HT-29 (cell line): ENCODE data around the gene MED6. TPM values are rescaled to one million over a fixed set of nuclear protein-coding genes. Genes with fewer than 3 reads are reported as not detected.

ENCODE experiments used
- DNase-seq: peaks from one replicate; pipeline ENCODE4 v3.0.0-alpha.2; 2015; ENCODE audit warnings: low spot score
- total RNA-seq: library from RNA; depleted of rRNA; stranded (reverse); fragments of >200 nt; shearing (Covaris generic); gene quantifications from 2 replicates; pipeline ENCODE4 v1.2.3, GENCODE V29; 2014; rRNA removed

The MED6 gene, protein sequence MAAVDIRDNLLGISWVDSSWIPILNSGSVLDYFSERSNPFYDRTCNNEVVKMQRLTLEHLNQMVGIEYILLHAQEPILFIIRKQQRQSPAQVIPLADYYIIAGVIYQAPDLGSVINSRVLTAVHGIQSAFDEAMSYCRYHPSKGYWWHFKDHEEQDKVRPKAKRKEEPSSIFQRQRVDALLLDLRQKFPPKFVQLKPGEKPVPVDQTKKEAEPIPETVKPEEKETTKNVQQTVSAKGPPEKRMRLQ
- total RNA-seq = 10.8 and 13.8 TPM in 2 replicates

DNA sequence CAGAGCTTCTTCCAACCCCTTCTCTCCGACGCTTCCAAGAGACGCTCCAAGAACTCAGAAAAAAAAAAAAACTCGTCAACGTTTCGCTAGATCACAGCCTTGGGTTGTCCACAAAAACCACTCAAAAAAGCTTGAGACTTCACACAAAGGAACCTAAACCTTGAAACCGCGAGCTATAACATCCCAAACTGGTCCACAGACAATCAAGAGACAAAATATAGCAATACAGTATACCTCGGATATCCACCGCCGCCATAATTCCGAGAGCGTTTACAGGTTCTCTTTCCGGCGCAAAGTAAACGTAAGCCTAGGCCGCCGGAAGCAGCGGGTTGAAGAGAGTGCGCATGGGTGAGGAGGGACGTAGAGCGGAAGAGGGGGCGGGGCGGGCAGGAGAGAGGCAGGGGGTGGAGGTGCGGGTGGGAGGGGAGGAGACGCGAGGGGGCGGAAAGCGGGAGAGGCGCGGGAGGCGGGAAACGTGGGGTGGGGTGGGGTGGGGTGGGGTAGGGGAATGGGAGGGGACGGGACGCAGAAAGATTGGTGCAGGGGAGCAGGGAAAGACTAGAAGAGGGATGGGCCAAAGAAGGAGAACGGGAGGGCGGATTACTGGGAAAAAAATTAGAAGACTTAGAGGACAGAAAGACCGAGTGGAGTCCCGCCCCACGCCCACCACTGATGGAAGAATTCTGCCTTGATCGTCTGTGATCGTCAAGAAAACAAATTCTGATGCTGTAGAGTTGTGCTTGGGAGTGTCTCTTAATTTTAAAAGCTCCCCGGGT, at the start of gene MED6:
MED6 (minus strand) TSS at position 274 of the 776 bp plus-strand sequence; CDS start at position 256, 18 bp downstream.
- peak; percentile 77 for DNase-seq

DNA sequence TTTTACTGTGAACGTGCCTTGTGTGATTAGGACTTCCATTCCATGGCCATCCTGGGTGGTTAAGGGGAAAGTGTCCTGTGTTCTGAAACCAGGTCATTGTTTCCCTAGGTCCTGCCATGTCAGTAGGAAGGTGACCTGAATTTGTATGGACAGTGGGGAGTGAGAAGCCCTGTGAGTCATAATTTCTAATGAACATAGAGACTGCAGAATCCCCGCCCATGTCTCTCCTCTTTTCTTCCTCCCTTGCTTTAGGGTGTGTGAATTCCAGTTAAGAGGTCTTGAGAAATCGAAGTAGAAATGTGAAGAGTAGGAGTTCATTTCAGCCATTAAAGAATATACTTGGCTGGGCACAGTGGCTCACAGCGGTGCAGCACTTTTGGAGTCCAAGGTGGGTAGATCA, 49.3 kb upstream of the MED6 start:
- DNase-seq = no peak

DNA sequence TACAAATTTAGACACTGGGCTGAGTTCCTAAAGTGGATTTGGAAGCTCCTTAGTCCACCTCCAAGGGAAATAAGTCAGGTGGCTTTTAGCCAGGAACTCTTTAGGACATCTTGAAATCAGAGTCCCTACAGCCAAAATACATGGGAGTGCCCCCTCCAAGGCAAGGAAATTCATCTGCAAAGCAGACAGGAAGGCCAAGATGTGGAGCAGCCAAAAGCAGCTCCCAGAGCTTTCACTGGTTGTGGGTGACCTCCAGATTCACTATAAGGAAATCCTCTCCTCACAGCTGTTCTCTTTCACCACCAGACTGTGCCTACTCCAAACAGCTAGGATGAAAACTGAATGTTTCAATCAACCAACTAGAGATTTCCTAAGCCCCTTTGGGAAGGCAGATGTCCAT, 47.9 kb upstream of the MED6 start:
- DNase-seq = no peak

DNA sequence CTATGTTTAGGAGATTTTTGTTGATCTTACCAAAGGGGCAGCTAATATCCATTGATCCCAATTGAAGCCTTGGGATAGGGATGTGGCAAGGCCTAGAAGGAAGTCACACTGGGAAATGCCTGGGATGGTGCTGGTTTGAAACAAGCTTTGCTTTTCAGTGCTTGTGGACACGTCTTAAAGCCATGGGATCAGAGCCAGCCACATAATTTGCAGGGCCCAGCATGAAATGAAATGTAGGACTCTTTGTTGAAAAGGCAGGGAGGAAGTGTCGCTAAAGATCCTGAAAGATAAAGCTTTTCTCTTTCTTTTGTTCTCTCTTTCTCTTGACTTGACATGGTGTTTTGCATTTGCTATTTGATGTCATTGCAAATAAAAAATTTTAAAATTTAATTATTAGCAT, 46.2 kb upstream of the MED6 start:
- no peak for DNase-seq

DNA sequence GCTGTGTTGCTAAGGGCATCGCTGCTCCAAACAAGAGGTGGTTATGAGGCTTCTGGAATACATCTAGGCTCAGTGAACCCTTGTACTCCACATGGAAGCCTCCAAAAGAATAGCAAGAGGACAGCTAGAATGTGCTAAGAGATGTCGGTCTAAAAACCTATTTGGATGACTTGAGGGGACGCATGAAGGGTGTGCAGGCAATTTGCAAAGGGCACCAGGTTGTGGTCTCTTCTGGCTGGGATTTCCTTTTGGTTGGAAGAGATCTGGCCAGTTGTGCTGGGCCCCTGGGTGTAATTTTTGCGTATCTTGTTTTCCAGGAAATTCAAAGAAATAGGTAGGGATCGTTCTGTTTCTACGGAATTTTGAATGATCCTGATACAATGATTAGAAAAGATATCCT, 45.4 kb upstream of the MED6 start:
- no peak for DNase-seq

DNA sequence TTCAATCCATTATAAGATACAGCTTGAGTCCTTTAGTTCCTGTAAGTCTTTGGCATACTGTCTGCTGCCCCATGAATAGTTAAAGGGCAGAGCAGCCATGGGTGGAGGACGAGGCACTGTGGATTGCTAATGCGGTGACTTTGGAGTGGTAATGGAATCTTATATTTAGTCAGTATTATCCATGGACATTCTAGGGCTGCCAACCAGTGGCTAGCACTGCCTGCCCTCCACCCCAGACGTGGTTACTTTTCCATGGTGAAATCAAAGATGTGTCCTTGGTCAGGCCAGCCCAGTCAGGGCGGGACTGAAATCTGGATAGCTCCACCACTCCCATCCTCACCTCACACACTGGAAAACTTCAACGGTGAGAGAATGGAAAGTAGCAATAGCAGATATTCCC, 43.5 kb upstream of the MED6 start:
- DNase-seq = no peak

DNA sequence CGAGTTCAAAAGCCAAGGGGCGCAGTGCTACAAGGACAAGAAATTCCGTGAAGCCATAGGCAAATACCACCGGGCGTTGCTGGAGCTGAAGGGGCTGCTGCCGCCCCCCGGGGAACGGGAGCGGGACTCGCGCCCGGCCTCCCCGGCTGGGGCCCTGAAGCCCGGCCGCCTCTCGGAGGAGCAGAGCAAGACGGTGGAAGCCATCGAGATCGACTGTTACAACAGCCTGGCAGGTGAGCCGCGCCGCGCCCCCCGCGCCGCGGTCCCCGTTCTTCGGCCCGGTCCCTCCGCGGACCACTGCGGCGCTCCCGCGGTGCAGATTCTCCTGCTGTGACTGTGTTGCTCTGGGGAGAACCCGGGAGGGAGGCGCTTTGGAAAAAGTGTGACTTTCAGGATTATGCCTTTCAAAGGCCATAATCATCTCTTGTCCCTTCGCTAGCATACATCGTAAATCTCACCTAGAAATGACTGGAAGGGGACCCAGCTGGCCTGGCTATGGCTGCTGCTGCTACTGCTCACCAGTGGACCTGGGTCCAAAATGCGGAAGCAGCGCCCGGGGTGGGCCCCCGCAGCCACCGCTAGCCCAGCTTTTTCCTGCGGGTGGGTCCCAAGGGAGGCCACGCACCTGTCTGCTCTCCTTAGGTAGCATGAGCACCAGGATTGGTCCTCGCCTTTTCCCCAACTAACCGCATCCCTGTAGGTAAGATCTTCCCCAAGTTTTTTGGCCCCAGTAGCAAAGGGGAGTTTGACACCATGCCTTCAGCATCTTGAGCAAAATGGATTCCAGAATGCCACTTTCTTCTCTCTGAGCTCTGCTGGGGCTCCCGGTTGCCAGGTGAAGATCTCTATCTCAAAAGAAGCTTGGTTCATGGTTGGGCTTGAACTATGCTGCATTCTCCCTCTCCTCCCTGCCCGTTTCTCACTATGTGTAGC, 42.1 kb upstream of the MED6 start:
- DNase-seq = no peak

DNA sequence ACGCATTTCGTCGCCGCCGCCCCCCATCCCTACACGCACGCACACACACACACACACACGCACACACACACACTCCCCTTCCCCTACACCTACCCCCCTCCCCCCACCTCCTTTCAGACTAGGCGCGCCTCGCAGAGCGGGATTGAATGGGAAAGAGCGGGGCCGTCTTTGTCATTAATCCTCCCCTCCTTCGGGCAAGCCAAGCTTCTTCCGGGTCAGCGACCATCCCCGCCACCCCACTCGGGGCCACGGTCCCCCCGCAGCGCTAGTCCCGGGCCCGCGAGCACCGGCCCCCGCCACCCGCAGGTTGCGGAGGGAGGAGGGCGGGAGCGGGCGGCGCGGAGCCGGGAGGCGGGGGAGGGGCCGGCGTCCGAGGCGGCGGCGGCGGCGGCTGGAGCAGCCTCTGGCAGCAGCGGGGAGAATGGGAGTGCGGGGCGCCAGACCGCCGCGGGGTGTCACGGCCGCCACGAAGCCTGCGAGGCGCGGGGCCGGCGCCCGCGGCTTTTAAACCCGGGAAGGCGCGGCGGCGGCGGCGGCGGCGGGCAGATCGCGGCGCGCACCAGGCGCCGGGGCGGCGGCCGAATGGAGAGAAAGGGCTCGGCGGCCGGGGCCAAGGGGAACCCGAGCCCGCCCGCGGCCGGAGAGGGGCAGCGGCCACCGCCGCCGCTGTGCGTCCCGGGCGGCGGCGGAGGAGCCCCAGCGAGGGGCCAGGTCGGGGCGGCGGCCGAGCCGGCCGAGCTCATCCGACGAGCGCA, 41.3 kb upstream of the MED6 start, which contains the start of gene TTC9:
TTC9 (plus strand) TSS at position 369 of the 755 bp plus-strand sequence; CDS start at position 583, 214 bp downstream.
- DNase-seq = no peak

DNA sequence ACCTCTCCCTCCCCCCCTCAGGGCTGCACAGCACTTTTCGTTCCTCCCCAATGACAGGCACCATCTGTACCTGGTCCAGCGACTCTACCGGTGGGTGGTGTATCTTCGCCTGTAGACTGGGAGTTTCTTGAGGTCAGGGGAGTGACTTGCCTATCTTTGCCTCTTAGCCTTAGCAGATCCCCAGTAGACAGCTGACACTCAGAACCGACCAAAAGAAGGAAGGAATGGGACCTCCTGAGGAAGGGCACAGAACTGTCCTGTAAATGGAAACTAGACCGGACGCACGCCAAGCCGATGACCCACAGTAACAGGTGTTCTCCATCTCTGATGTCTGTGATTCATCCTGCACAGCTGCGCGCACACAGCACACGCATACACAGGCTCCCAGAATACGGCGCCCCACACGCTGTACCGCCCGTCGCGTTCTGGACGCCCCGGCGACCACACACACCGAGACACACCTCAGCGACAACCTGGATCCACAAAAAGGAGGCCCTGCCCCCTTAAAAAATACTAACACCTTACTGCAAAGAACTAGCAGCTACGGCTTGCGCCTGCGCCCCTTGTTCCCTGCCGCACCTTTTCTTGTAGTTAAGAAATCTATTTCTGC, 40.6 kb upstream of the MED6 start:
- DNase-seq = peak; percentile 28

DNA sequence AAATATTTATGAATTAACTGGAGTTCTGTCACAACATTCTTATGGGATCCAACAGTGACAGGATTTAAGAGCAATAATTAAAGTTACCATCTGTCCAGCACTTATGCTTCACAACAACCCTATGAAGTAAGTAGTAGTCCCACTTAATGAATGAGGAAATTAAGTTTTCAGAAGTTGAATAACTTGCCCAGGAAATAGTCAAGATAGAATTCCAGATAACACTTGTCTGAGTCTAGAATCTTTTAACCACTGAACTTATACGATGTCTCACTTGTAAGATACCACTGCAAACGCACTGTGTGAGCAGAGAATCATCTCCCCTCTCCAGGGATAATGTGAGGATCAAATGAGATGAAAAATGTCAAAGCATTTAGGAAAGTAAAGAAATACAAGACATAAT, 38.0 kb upstream of the MED6 start:
- DNase-seq = no peak

DNA sequence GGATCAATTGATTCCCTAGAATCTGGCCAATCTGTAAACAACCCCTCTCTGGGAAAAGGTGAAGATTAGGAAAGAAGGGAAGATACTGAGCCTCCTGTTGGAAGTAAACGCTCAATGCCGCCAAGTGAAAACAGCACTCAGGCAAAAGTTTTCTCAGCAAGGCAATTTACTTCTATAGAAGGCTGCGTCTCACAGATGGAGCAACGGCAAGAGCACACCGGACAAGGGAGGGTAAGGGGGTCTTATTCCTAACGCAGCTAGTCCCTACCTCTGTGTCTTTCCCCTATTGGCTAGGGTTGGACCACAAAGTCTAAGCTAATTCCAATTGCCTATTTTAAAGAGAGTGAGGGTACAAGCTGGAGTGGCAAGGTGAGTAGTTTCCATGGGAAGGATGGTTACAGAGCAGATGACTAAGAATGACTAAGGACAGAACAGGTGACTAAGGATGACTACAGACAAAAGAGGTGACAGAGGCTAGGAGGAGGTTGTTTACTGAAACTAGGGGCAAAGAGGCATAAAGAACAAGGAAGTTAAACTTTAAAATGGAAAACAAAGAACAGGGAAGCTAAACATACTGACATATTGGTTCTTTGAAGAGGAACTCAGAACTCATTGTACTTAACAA, 35.6 kb upstream of the MED6 start:
- no peak for DNase-seq

DNA sequence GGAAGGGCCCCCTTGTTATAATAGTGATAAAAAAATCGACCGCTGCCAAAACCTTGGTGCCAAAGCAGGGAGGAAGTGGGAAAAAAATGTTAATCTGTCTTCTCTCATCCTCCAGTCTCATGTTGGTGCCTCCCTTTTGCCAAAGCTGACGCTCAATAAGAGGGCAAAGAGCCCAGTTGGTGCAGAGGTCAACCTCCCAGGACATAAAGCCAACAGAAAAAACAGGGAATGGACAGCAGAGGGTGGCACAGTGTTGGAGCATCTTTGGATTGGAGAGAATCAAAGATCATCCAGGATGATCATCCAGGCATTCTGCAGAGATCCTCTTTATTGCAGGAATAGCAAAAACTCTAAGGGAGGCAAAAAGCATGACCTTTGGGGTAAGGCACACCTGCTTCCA, 31.5 kb upstream of the MED6 start:
- no peak for DNase-seq

DNA sequence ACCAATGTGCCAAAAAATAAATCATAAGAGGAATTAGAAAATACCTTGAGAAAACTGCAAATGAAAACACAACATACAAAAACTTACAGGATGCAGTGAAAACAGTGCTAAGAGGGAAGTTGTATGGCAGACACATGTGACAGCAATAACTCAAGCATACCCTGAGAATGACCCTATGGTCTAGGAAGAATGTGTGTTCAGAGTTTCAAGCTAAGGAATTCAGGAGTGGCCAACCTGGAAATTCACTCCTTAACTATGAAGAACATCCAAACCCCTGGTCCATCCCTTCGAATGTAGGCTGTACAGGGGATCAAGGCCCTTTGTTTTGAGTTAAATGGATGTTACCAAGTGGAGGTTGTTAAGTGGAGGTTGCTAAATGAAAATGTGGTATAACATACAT, 24.5 kb upstream of the MED6 start:
- DNase-seq = no peak

DNA sequence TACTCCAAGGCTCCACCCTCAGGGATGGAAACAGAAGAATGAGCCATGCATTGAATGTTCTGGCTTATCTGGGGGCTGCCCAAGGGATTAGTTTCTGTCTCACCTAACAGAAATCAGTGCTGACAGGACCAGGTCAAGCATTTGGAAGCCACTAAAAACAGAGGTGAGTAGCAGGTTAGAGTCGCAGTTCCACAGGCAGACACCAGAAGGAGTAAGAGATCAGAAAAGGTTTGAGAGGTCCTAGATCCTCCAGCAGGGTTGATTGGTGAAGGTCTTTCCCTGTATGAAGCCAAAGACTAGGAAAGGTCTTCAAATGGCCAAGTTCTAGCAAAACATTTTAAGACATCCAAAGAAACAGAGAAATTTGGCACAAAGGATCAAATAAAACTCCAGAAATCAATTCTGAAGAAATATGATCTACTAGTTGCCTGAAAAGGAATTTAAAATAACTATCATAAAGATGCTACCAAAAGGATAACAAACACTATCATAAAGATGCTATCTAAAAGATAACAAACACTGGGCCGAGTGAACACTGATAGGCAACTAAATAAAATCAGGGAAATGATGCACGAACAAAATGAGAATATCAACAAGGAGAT, 21.8 kb upstream of the MED6 start:
- peak; percentile 68 for DNase-seq

DNA sequence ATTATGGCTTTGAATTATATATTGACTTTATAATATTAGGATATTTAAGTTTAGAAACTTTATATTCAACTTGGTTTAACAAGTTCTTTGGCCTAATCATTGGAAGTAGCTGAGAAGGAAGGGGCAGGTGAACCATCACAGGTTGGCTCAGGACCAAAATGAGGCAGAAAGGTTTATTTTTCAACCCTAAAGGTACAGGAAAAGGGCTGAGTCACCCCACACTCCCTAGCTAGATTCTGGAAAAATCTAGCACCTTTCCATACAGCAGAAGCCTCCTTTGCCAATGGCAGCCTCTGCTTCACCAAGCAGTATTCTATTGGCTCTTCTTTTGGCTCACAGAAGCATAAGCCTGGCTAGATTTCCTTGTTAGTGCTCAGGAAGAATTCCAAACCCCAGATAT, 19.3 kb upstream of the MED6 start:
- no peak for DNase-seq

DNA sequence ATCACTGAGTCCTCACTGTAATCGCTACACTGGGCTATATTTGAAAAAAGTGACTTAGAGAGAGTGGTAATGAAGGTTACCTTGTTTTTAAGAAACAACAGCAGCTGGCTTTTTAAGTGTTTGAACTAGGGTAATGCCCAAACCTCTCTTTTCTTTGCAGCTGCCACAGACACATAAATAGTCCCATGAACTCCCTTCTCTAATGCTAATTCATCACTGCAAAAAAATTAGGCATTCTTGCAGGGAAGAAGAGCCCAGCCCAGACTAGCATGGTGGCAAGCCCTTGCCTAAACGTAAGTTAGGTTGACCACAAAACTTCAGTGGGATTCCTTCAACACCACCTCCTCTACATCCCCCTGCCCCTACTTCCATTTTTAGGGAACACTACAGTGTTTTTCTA, 17.9 kb upstream of the MED6 start:
- DNase-seq = no peak

DNA sequence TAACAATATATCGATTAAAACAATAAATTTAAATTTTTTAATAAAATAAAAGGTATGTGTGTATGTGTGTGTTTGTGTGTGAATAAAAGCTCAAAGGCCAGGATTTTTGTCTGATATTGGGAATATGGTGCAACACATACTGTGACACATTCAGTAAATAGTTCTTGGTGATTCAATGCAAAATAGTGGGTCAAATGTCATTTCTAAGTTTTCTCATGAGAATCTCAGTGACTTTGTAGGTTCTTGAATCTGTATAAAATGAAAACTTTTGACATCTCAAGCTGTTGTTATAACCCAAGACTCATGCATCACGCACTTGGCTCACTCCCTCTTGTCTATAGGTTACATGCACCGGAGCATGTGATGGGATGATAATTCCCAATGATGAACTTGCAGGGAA, 16.2 kb upstream of the MED6 start:
- no peak for DNase-seq

DNA sequence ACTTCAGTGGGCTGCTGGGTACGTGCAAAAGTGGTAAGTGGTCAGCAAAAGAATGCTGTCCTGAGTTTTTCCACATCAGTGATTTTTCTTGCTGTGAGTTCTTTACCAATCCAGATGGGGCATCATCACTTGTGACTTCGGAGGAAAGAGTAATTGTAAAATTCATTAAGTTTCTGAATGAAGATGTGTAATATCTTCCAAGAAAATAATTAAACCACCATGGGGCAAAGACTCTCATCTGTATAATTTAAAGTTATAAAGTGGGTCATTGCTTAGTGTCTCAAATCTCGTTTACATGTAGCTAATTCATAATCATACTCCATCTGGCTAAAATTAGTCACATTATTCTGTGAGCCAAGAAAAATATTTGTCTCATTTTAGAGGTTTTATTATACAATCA, 10.8 kb upstream of the MED6 start:
- no peak for DNase-seq

DNA sequence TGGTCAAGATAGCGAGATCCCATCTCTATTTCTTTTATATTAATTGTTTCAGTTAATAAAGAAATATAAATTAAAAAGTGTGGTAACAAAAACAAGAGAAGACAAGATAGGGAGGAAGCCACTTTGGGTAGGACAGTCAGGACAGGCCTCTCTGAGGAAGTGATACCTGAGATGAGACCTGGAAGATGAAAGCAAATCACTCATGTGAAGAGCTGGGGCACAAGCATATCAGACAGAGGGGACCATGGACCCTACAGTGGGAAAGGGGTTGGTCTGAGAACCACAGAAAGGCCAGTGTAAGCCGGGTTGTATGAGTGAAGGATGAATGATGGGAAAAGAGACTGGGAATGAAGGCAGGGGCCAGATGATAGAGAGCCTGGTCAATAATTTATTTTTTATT, 1.8 kb upstream of the MED6 start:
- no peak for DNase-seq

DNA sequence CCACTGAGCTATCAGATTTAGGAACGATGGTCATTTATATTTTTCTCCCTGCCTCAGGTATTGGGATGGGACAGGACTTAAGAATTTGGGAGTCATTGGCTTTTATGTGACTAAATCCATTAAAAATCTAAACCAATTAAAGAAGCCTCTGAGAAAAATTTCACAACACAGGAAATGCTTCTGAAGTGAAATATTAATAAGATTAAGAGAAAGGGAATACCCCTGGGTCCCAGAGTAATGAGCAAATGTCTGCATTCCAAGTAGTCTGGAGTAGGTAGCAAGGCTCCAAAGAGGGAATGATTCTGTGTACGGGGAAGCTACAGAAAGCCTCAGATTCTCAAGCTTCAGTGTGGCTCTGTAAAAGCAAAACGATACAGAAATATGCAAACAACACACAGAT, 707 bp upstream of the MED6 start:
- no peak for DNase-seq
